ENCODE measurements around the gene PDGFB. TPM values are rescaled to one million over a fixed set of nuclear protein-coding genes. Genes with fewer than 3 reads are reported as not detected.

Gene PDGFB
- 0.43 and 2.9 TPM in 2 replicates for total RNA-seq (2014; rRNA removed; shearing (Covaris generic); ENCODE audit: low replicate concordance)

DNA sequence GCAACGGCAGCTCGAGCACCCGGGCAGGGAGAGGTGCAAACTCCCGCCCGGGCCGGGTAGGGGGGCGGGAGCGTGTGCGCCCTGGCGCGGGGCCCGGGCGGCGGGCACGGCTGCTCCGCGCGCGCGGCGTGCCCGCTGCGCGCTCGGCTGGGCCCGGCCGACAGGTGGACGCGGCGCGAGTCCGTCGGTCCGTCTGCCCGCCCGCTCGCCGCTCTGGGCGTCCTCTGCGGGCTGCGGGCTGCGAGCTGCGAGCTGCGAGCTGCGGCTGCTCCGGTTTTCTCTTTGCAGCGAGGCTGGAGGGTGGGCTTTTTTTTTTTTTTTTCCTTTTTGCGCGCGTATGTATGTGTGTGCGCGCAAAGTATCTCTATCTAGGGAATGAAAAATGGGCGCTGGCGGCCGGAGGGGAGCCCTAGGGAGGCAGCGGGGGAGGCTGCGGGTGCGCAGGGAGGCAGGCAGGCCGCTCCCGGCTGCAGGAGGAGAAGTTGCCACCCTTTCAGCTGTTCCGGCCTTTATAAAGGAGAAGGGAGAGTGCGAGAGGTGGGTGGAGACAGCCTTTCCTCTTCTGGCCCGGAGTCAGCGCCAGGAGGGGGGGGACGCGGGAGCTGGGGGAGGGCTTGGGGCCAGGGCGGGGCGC, at the start of gene PDGFB:
Gene PDGFB (minus strand): TSS at position 487 of the 634 bp plus-strand sequence. CDS start 1,019 bp downstream, outside the sequence.
- no peak within 1 kb of the TSS for H3K4me2 ChIP-seq (ENCODE audit: low read depth, low read length, poor library complexity, severe bottlenecking)
- H3K9me2 ChIP-seq (replicated peaks; ENCODE audit: insufficient read depth, low read length), result no peaks in the 10 kb centered on the region
- H3K4me3 ChIP-seq (ENCODE audit: low read length), result no peak within 1 kb of the TSS
- no peak within 1 kb of the TSS for H3K9ac ChIP-seq (ENCODE audit: low read length)
- no peak within 1 kb of the TSS for H3K27ac ChIP-seq (ENCODE audit: low read length)
- peaks cover 11% of the 10 kb centered on the region for H3K4me1 ChIP-seq (ENCODE audit: low read length)
- DNase-seq, result no peak
- H2AFZ ChIP-seq (ENCODE audit: low read length), result no peak within 1 kb of the TSS
- H3K9me3 ChIP-seq (ENCODE audit: low read length), result no peaks in the 10 kb centered on the region
- H4K20me1 ChIP-seq (ENCODE audit: insufficient read depth, low read depth, low read length), result no peaks in the 10 kb centered on the region
- no peaks in the 10 kb centered on the region for H3K27me3 ChIP-seq (ENCODE audit: low read length)
- no peaks in the 10 kb centered on the region for H3K79me2 ChIP-seq (ENCODE audit: low read length)
- no peaks in the 10 kb centered on the region for H3K36me3 ChIP-seq (ENCODE audit: insufficient read depth, low read length)

DNA sequence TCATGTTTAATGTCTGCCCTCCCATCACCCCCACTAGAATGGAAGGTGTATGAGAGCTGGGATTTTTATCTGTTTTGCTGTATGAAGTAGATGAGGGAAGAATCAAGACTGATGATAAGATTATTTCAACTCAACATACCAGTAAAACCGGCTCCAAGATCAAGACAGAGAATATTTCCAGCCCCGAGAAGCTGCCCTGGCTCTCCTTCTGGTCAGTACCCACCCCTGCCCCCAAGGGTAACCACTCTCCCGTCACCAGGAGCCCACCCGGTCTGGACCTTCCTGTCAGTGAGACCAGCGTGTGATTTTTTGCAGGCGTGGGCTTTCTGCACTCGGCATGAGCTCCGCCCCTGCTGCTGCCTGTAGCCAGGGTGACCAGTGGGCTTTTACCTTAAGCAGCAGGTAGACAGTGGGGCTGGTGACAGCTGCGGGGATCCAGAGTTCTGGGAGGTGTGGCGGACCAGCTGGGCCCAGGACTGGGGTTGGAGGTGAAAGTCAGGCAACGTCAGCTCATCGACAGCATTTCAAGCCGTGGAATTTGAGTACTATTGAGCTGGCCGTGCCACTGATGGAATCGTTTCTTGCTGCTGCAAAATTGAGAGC, 49.1 kb upstream of the PDGFB start:
- no peak overlapping the region for H2AFZ ChIP-seq (ENCODE audit: low read length)
- H3K9me2 ChIP-seq (replicated peaks; ENCODE audit: insufficient read depth, low read length), result no peaks in the 10 kb centered on the region
- DNase-seq, result no peak
- H4K20me1 ChIP-seq (ENCODE audit: insufficient read depth, low read depth, low read length), result no peaks in the 10 kb centered on the region
- 0 out of 2 replicates have a peak, but pooled peaks cover 2% of the 10 kb centered on the region for H3K4me1 ChIP-seq (ENCODE audit: low read length)
- no peak overlapping the region for H3K27ac ChIP-seq (ENCODE audit: low read length)
- H3K27me3 ChIP-seq (ENCODE audit: low read length), result no peaks in the 10 kb centered on the region
- no peak overlapping the region for H3K4me2 ChIP-seq (ENCODE audit: low read depth, low read length, poor library complexity, severe bottlenecking)
- H3K36me3 ChIP-seq (ENCODE audit: insufficient read depth, low read length), result no peaks in the 10 kb centered on the region
- no peaks in the 10 kb centered on the region for H3K79me2 ChIP-seq (ENCODE audit: low read length)
- H3K9ac ChIP-seq (ENCODE audit: low read length), result no peak overlapping the region
- no peak overlapping the region for H3K4me3 ChIP-seq (ENCODE audit: low read length)
- H3K9me3 ChIP-seq (ENCODE audit: low read length), result no peaks in the 10 kb centered on the region

DNA sequence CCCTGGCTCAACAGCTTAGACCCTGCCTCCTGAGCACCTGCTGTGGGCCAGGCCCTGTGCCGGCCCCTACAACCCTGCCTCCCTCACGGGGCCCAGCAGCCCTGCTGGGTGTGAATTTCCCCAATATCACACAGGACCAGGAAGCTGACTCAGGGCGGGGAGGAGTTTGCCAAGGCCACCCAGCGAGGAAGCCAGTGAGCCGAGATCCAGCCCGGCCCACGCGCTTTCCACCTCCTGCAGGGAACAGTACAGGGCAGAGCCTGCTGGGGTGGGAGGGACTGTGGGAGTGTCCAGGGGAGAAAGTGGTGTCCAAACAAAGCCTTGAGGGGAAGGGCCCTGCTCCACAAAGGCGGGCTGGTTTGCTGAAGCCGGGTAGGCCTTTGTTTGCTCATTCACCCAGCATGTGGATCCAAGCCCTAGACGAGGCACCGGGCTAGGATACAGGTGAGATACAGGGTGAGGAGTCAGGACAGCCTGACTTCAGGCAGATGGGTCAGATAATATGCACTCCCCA, 47.8 kb upstream of the PDGFB start:
- H3K36me3 ChIP-seq (ENCODE audit: insufficient read depth, low read length), result no peaks in the 10 kb centered on the region
- H3K9ac ChIP-seq (ENCODE audit: low read length), result no peak overlapping the region
- no peak overlapping the region for H3K4me2 ChIP-seq (ENCODE audit: low read depth, low read length, poor library complexity, severe bottlenecking)
- H3K4me1 ChIP-seq (ENCODE audit: low read length), result 0 out of 2 replicates have a peak, but pooled peaks cover 2% of the 10 kb centered on the region
- H2AFZ ChIP-seq (ENCODE audit: low read length), result no peak overlapping the region
- no peaks in the 10 kb centered on the region for H3K79me2 ChIP-seq (ENCODE audit: low read length)
- no peak overlapping the region for H3K4me3 ChIP-seq (ENCODE audit: low read length)
- no peaks in the 10 kb centered on the region for H4K20me1 ChIP-seq (ENCODE audit: insufficient read depth, low read depth, low read length)
- H3K27ac ChIP-seq (ENCODE audit: low read length), result no peak overlapping the region
- H3K9me2 ChIP-seq (replicated peaks; ENCODE audit: insufficient read depth, low read length), result no peaks in the 10 kb centered on the region
- no peaks in the 10 kb centered on the region for H3K9me3 ChIP-seq (ENCODE audit: low read length)
- no peak for DNase-seq
- H3K27me3 ChIP-seq (ENCODE audit: low read length), result no peaks in the 10 kb centered on the region

DNA sequence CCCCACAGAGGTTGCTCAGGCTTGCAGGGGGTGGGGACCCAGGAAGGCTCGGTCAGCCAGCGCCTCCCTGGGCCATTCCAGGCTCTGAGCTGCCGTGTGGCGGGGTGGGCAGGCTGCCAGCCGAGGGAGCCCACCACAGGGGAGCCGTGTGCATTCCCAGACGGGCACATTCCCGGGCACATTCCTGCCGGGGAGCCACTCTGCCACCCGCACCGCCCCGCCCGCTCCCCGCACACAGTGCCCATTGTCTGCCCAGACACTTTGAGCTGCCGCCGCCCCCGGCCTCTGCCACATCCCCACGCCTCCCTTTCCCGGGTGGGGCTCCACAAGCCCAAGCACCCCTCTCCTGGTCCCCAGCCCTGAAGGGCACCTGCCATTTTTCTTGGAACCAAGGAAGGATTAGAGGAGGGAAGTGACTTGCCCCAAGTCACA, 47.3 kb upstream of the PDGFB start:
- no peak overlapping the region for H3K9ac ChIP-seq (ENCODE audit: low read length)
- H3K4me3 ChIP-seq (ENCODE audit: low read length), result no peak overlapping the region
- no peak for DNase-seq
- H4K20me1 ChIP-seq (ENCODE audit: insufficient read depth, low read depth, low read length), result no peaks in the 10 kb centered on the region
- H3K36me3 ChIP-seq (ENCODE audit: insufficient read depth, low read length), result no peaks in the 10 kb centered on the region
- no peak overlapping the region for H3K27ac ChIP-seq (ENCODE audit: low read length)
- no peaks in the 10 kb centered on the region for H3K9me3 ChIP-seq (ENCODE audit: low read length)
- H3K79me2 ChIP-seq (ENCODE audit: low read length), result no peaks in the 10 kb centered on the region
- no peaks in the 10 kb centered on the region for H3K27me3 ChIP-seq (ENCODE audit: low read length)
- H3K4me2 ChIP-seq (ENCODE audit: low read depth, low read length, poor library complexity, severe bottlenecking), result no peak overlapping the region
- H2AFZ ChIP-seq (ENCODE audit: low read length), result no peak overlapping the region
- H3K9me2 ChIP-seq (replicated peaks; ENCODE audit: insufficient read depth, low read length), result no peaks in the 10 kb centered on the region
- no peaks in the 10 kb centered on the region for H3K4me1 ChIP-seq (ENCODE audit: low read length)

DNA sequence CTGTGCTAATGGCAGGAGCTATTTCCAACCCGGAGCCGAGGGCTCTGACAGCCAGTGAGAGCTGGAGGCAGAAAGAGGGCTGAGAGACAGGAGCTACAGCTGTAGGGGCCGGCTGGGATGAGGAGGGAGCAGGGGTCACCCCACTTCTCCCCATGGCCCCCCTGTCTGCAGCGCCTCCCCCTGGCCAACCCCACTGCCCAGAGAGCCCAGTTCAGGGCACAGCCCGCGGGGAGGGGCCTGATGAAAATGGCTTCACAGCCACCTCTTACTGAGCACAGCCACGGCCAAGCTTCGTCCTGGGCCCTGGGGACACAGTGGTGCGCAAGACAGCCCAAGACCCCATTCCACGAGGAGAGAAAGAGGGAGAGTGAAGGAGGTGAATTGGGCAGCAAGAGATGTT, 46.7 kb upstream of the PDGFB start:
- Histone ChIP-seq H4K20me1 (ENCODE audit: insufficient read depth, low read depth, low read length) (no peaks in the 10 kb centered on the region), H3K4me2 (ENCODE audit: low read depth, low read length, poor library complexity, severe bottlenecking) (no peak overlapping the region), H3K9me2 (replicated peaks; ENCODE audit: insufficient read depth, low read length) (no peaks in the 10 kb centered on the region), H3K4me3 (ENCODE audit: low read length) (no peak overlapping the region), H3K27me3 (ENCODE audit: low read length) (no peaks in the 10 kb centered on the region), H3K9ac (ENCODE audit: low read length) (no peak overlapping the region), H2AFZ (ENCODE audit: low read length) (no peak overlapping the region), H3K4me1 (ENCODE audit: low read length) (no peaks in the 10 kb centered on the region), H3K9me3 (ENCODE audit: low read length) (no peaks in the 10 kb centered on the region), H3K79me2 (ENCODE audit: low read length) (no peaks in the 10 kb centered on the region), H3K36me3 (ENCODE audit: insufficient read depth, low read length) (no peaks in the 10 kb centered on the region), H3K27ac (ENCODE audit: low read length) (no peak overlapping the region)
- DNase-seq, result no peak

DNA sequence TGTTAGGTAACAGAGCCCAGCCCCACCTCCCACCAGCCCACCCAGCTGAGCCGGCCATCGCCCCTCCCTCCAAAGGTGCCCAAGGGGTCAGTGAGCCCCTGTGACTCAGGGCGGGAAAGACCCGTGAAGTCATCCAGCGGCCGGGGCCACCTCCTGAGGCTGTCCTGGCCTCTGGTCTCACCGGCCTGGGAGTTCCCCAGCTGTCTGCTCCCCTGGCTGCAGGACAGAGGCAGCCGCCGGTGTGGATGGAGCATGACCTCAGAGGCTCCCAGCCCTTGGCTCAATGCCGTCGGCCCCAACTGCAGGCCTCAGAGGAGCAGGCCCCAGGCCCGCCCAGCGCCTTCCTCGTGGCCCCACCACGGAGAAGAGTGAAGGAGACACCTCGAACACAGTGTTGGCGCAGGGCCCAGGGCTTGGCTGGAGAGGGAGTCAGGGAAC, 46.0 kb upstream of the PDGFB start:
- H3K9me3 ChIP-seq (ENCODE audit: low read length), result no peaks in the 10 kb centered on the region
- H3K4me3 ChIP-seq (ENCODE audit: low read length), result no peak overlapping the region
- no peaks in the 10 kb centered on the region for H4K20me1 ChIP-seq (ENCODE audit: insufficient read depth, low read depth, low read length)
- no peaks in the 10 kb centered on the region for H3K79me2 ChIP-seq (ENCODE audit: low read length)
- no peaks in the 10 kb centered on the region for H3K36me3 ChIP-seq (ENCODE audit: insufficient read depth, low read length)
- H3K4me1 ChIP-seq (ENCODE audit: low read length), result no peaks in the 10 kb centered on the region
- H3K4me2 ChIP-seq (ENCODE audit: low read depth, low read length, poor library complexity, severe bottlenecking), result no peak overlapping the region
- H3K9me2 ChIP-seq (replicated peaks; ENCODE audit: insufficient read depth, low read length), result no peaks in the 10 kb centered on the region
- no peaks in the 10 kb centered on the region for H3K27me3 ChIP-seq (ENCODE audit: low read length)
- no peak overlapping the region for H2AFZ ChIP-seq (ENCODE audit: low read length)
- no peak for DNase-seq
- no peak overlapping the region for H3K9ac ChIP-seq (ENCODE audit: low read length)
- no peak overlapping the region for H3K27ac ChIP-seq (ENCODE audit: low read length)

DNA sequence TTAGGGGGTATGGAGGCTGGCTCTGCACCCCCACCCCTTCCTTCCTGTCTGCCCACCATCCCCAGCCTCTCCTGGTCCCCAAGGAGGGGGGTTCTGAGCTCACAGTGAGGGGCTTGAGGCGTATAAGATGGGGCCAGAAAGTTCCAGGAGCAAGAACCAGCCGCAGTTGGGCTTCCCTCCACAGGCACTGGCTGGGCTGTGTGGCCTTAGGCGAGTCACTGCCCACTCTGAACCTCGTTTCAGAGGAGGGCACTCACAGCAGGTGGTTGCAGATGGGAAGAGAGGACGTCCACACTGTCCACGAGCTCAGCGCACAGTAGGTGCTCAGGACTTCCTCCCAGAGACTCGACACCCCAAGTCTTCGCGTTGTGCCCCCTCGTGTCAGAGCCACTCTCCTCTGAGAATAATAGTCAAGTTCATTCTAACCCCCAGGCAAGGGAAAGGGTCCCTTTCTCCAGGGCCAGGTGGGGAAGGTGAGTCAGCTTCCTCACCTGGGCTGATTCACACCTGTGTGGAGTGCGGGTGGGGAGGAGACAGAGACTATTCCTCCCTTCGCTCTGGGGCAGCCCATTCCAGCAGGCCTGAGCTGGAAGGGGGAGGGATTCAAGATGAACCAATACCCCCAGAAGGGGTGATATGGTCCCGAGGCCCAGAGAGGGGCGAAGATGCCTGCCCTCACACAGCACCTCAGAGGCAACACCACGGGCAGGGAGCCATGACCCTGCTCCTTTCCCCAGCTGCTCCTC, 45.4 kb upstream of the PDGFB start:
- H3K79me2 ChIP-seq (ENCODE audit: low read length), result no peaks in the 10 kb centered on the region
- H3K4me3 ChIP-seq (ENCODE audit: low read length), result no peak overlapping the region
- H3K9me2 ChIP-seq (replicated peaks; ENCODE audit: insufficient read depth, low read length), result no peaks in the 10 kb centered on the region
- no peak overlapping the region for H2AFZ ChIP-seq (ENCODE audit: low read length)
- no peaks in the 10 kb centered on the region for H4K20me1 ChIP-seq (ENCODE audit: insufficient read depth, low read depth, low read length)
- no peaks in the 10 kb centered on the region for H3K9me3 ChIP-seq (ENCODE audit: low read length)
- H3K36me3 ChIP-seq (ENCODE audit: insufficient read depth, low read length), result no peaks in the 10 kb centered on the region
- H3K27me3 ChIP-seq (ENCODE audit: low read length), result no peaks in the 10 kb centered on the region
- no peak overlapping the region for H3K27ac ChIP-seq (ENCODE audit: low read length)
- no peaks in the 10 kb centered on the region for H3K4me1 ChIP-seq (ENCODE audit: low read length)
- H3K9ac ChIP-seq (ENCODE audit: low read length), result no peak overlapping the region
- no peak overlapping the region for H3K4me2 ChIP-seq (ENCODE audit: low read depth, low read length, poor library complexity, severe bottlenecking)
- no peak for DNase-seq

DNA sequence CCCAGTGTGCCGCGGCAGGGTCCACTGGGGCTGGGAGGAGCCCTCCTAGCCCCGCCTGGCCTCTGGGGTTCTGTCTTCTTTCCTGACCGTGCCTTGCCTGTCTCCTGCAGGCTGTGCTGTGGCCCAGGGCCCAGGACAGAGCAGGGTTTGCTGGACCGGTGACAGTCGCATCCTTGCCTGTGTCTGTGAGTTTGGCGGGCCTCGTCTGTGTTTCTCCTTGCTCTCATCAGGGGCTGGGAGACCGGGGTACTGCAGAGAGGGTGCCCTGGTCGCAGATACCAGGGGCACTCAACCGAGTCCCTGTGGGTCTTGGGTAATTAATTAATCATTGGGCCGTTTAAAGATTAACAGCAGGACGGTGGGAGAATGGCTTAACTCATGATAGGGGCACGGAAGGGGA, 44.8 kb upstream of the PDGFB start:
- Histone ChIP-seq H2AFZ (ENCODE audit: low read length) (no peak overlapping the region), H3K79me2 (ENCODE audit: low read length) (no peaks in the 10 kb centered on the region), H3K9me2 (replicated peaks; ENCODE audit: insufficient read depth, low read length) (no peaks in the 10 kb centered on the region), H3K27me3 (ENCODE audit: low read length) (no peaks in the 10 kb centered on the region), H3K9ac (ENCODE audit: low read length) (no peak overlapping the region), H3K27ac (ENCODE audit: low read length) (no peak overlapping the region), H3K4me2 (ENCODE audit: low read depth, low read length, poor library complexity, severe bottlenecking) (no peak overlapping the region), H3K9me3 (ENCODE audit: low read length) (no peaks in the 10 kb centered on the region), H3K4me3 (ENCODE audit: low read length) (no peak overlapping the region), H4K20me1 (ENCODE audit: insufficient read depth, low read depth, low read length) (no peaks in the 10 kb centered on the region), H3K36me3 (ENCODE audit: insufficient read depth, low read length) (no peaks in the 10 kb centered on the region), H3K4me1 (ENCODE audit: low read length) (no peaks in the 10 kb centered on the region)
- DNase-seq, result no peak

Data from Karpas-422 (cell line).